HEK293 (cell line): ENCODE results near the gene TMEM14C.

Experiments used
- ATF2 ChIP-seq: fragments of 450-650 bp; formaldehyde crosslinking; IDR thresholded peaks from 2 replicates; pipeline ENCODE4 v1.5.1; 2016; ENCODE audit warnings: missing biosample characterization, missing genetic modification characterization, low read depth
- EGR2 ChIP-seq: fragments of 450-650 bp; formaldehyde crosslinking; IDR thresholded peaks from 2 replicates; pipeline ENCODE4 v1.5.1; 2016; ENCODE audit warnings: low read depth, missing biosample characterization, missing genetic modification characterization
- GLI2 ChIP-seq: fragments of 450-650 bp; formaldehyde crosslinking; IDR thresholded peaks from 2 replicates; pipeline ENCODE4; 2017; ENCODE audit warnings: missing biosample characterization, missing genetic modification characterization, low read depth, borderline replicate concordance
- HOXD13 ChIP-seq: sonication (generic); formaldehyde crosslinking; IDR thresholded peaks from 2 replicates; pipeline ENCODE4 v1.8.0; 2022; ENCODE audit warnings: missing genetic modification reagents, borderline replicate concordance
- REST ChIP-seq: fragments of 450-650 bp; formaldehyde crosslinking; IDR thresholded peaks from 2 replicates; pipeline ENCODE4 v1.5.1; 2016; ENCODE audit warnings: missing biosample characterization, missing genetic modification characterization
- SALL2 ChIP-seq: fragments of 450-650 bp; formaldehyde crosslinking; IDR thresholded peaks from 2 replicates; pipeline ENCODE4 v1.5.0; 2017; ENCODE audit warnings: missing biosample characterization, mild to moderate bottlenecking, missing genetic modification characterization, borderline replicate concordance
- SP2 ChIP-seq: fragments of 450-650 bp; formaldehyde crosslinking; IDR thresholded peaks from 2 replicates; pipeline ENCODE4 v1.5.1; 2016; ENCODE audit warnings: missing biosample characterization, missing genetic modification characterization
- TRIM28 ChIP-seq: IDR thresholded peaks from 2 replicates; pipeline ENCODE4 v1.6.1; 2011; ENCODE audit warnings: low read length, control low read depth, borderline replicate concordance
- WT1 ChIP-seq: fragments of 450-650 bp; formaldehyde crosslinking; IDR thresholded peaks from 2 replicates; pipeline ENCODE4 v1.5.1; 2016; ENCODE audit warnings: missing biosample characterization, missing genetic modification characterization
- ZFHX2 ChIP-seq: fragments of 450-650 bp; formaldehyde crosslinking; conservative IDR thresholded peaks from 2 replicates; pipeline ENCODE4 v1.5.1; 2016; ENCODE audit warnings: missing biosample characterization, missing genetic modification characterization
- ZFP69B ChIP-seq: fragments of 450-650 bp; formaldehyde crosslinking; IDR thresholded peaks from 2 replicates; pipeline ENCODE4 v1.5.1; 2016; ENCODE audit warnings: missing biosample characterization, missing genetic modification characterization
- ZIC2 ChIP-seq: fragments of 450-650 bp; formaldehyde crosslinking; IDR thresholded peaks from 2 replicates; pipeline ENCODE4 v1.5.1; 2016; ENCODE audit warnings: missing biosample characterization, missing genetic modification characterization
- ZNF214 ChIP-seq: fragments of 450-650 bp; formaldehyde crosslinking; IDR thresholded peaks from 2 replicates; pipeline ENCODE4 v1.5.1; 2017; ENCODE audit warnings: missing biosample characterization, mild to moderate bottlenecking, missing genetic modification characterization, borderline replicate concordance
- ZNF354C ChIP-seq: fragments of 450-650 bp; formaldehyde crosslinking; IDR thresholded peaks from 2 replicates; pipeline ENCODE4 v1.5.1; 2016; ENCODE audit warnings: missing biosample characterization, missing genetic modification characterization, low read depth, borderline replicate concordance
- ZNF670 ChIP-seq: fragments of 450-650 bp; formaldehyde crosslinking; IDR thresholded peaks from 2 replicates; pipeline ENCODE4 v1.5.1; 2016; ENCODE audit warnings: missing biosample characterization, missing genetic modification characterization, low read depth
- TF ChIP-seq, protein P1 (sequence below): fragments of 450-650 bp; IDR thresholded peaks from 2 replicates; pipeline ENCODE4 v1.5.1; 2018; ENCODE audit warnings: missing biosample characterization, mild to moderate bottlenecking, missing genetic modification characterization
- TF ChIP-seq, protein P2 (sequence below): fragments of 450-650 bp; formaldehyde crosslinking; IDR thresholded peaks from 2 replicates; pipeline ENCODE4 v1.5.1; 2016; ENCODE audit warnings: missing biosample characterization, missing genetic modification characterization, borderline replicate concordance
- TF ChIP-seq, protein P3 (sequence below): fragments of 450-650 bp; formaldehyde crosslinking; conservative IDR thresholded peaks from 2 replicates; pipeline ENCODE4 v1.5.1; 2016; ENCODE audit warnings: low read depth, missing biosample characterization, missing genetic modification characterization
- TF ChIP-seq, protein P4 (sequence below): fragments of 450-650 bp; formaldehyde crosslinking; IDR thresholded peaks from 2 replicates; pipeline ENCODE4 v1.5.1; 2017; ENCODE audit warnings: missing biosample characterization, missing genetic modification characterization
- TF ChIP-seq, protein P5 (sequence below): fragments of 450-650 bp; formaldehyde crosslinking; IDR thresholded peaks from 2 replicates; pipeline ENCODE4 v1.5.1; 2016; ENCODE audit warnings: missing biosample characterization, missing genetic modification characterization

The TMEM14C gene

GRCh38 chr6:10747251-10747972 lies 24.5 kb downstream of the TMEM14C start, which contains the start of gene TMEM14B (continued):
- TF ChIP-seq, protein P1, sequence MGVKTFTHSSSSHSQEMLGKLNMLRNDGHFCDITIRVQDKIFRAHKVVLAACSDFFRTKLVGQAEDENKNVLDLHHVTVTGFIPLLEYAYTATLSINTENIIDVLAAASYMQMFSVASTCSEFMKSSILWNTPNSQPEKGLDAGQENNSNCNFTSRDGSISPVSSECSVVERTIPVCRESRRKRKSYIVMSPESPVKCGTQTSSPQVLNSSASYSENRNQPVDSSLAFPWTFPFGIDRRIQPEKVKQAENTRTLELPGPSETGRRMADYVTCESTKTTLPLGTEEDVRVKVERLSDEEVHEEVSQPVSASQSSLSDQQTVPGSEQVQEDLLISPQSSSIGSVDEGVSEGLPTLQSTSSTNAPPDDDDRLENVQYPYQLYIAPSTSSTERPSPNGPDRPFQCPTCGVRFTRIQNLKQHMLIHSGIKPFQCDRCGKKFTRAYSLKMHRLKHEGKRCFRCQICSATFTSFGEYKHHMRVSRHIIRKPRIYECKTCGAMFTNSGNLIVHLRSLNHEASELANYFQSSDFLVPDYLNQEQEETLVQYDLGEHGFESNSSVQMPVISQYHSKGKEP (tag by site-specific recombination), result no peak; the same call in 1 of the 2 replicates
- TF ChIP-seq ZNF354C (tag by site-specific recombination) (no peak), ZNF670 (no peak), EGR2 (tag by site-specific recombination) (peak; percentile 84), WT1 (peak; percentile 73), ZFP69B (tag by site-specific recombination) (no peak; the same call in 1 of the 2 replicates), SP2 (peak; percentile 100), ZIC2 (tag by site-specific recombination) (peak; percentile 79), GLI2 (tag by site-specific recombination) (no peak), TRIM28 (no peak), HOXD13 (CRISPR knock-in tag) (no peak), ZNF214 (tag by site-specific recombination) (peak; percentile 52; the same call in 1 of the 2 replicates), SALL2 (tag by site-specific recombination) (no peak), REST (peak; percentile 18; the same call in 1 of the 2 replicates), ATF2 (tag by site-specific recombination) (no peak), ZFHX2 (tag by site-specific recombination) (peak; percentile 79)
- TF ChIP-seq, protein P2, sequence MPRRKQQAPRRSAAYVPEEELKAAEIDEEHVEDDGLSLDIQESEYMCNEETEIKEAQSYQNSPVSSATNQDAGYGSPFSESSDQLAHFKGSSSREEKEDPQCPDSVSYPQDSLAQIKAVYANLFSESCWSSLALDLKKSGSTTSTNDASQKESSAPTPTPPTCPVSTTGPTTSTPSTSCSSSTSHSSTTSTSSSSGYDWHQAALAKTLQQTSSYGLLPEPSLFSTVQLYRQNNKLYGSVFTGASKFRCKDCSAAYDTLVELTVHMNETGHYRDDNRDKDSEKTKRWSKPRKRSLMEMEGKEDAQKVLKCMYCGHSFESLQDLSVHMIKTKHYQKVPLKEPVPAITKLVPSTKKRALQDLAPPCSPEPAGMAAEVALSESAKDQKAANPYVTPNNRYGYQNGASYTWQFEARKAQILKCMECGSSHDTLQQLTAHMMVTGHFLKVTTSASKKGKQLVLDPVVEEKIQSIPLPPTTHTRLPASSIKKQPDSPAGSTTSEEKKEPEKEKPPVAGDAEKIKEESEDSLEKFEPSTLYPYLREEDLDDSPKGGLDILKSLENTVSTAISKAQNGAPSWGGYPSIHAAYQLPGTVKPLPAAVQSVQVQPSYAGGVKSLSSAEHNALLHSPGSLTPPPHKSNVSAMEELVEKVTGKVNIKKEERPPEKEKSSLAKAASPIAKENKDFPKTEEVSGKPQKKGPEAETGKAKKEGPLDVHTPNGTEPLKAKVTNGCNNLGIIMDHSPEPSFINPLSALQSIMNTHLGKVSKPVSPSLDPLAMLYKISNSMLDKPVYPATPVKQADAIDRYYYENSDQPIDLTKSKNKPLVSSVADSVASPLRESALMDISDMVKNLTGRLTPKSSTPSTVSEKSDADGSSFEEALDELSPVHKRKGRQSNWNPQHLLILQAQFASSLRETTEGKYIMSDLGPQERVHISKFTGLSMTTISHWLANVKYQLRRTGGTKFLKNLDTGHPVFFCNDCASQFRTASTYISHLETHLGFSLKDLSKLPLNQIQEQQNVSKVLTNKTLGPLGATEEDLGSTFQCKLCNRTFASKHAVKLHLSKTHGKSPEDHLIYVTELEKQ, result no peak
- TF ChIP-seq, protein P3, sequence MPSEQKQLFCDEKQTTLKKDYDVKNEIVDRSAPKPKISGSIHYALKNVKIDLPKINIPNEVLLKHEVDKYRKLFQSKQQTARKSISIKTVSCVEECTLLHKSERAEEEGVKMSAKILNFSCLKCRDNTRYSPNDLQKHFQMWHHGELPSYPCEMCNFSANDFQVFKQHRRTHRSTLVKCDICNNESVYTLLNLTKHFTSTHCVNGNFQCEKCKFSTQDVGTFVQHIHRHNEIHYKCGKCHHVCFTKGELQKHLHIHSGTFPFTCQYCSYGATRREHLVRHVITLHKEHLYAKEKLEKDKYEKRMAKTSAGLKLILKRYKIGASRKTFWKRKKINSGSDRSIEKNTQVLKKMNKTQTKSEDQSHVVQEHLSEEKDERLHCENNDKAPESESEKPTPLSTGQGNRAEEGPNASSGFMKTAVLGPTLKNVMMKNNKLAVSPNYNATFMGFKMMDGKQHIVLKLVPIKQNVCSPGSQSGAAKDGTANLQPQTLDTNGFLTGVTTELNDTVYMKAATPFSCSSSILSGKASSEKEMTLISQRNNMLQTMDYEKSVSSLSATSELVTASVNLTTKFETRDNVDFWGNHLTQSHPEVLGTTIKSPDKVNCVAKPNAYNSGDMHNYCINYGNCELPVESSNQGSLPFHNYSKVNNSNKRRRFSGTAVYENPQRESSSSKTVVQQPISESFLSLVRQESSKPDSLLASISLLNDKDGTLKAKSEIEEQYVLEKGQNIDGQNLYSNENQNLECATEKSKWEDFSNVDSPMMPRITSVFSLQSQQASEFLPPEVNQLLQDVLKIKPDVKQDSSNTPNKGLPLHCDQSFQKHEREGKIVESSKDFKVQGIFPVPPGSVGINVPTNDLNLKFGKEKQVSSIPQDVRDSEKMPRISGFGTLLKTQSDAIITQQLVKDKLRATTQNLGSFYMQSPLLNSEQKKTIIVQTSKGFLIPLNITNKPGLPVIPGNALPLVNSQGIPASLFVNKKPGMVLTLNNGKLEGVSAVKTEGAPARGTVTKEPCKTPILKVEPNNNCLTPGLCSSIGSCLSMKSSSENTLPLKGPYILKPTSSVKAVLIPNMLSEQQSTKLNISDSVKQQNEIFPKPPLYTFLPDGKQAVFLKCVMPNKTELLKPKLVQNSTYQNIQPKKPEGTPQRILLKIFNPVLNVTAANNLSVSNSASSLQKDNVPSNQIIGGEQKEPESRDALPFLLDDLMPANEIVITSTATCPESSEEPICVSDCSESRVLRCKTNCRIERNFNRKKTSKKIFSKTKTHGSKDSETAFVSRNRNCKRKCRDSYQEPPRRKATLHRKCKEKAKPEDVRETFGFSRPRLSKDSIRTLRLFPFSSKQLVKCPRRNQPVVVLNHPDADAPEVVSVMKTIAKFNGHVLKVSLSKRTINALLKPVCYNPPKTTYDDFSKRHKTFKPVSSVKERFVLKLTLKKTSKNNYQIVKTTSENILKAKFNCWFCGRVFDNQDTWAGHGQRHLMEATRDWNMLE, result peak; percentile 36; the same call in 1 of the 2 replicates
- TF ChIP-seq, protein P4, sequence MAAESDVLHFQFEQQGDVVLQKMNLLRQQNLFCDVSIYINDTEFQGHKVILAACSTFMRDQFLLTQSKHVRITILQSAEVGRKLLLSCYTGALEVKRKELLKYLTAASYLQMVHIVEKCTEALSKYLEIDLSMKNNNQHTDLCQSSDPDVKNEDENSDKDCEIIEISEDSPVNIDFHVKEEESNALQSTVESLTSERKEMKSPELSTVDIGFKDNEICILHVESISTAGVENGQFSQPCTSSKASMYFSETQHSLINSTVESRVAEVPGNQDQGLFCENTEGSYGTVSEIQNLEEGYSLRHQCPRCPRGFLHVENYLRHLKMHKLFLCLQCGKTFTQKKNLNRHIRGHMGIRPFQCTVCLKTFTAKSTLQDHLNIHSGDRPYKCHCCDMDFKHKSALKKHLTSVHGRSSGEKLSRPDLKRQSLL (tag by site-specific recombination), result no peak
- TF ChIP-seq, protein P5, sequence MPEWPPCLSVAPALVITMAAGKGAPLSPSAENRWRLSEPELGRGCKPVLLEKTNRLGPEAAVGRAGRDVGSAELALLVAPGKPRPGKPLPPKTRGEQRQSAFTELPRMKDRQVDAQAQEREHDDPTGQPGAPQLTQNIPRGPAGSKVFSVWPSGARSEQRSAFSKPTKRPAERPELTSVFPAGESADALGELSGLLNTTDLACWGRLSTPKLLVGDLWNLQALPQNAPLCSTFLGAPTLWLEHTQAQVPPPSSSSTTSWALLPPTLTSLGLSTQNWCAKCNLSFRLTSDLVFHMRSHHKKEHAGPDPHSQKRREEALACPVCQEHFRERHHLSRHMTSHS, result no peak
